ENCODE data around the gene AXIN1. TPM values are rescaled to one million over a fixed set of nuclear protein-coding genes. Genes with fewer than 3 reads are reported as not detected.

AXIN1 gene
- total RNA-seq, 1 donor from 2014 or later = 27.0 TPM

GRCh38 chr16:306911-307370, 45.6 kb downstream of the AXIN1 start:
- no peak overlapping the region for H3K4me3 ChIP-seq (ENCODE audit: insufficient read depth, low read depth, low read length)
- Mint-ChIP-seq H3K4me1 (ENCODE audit: low read depth, unreplicated experiment) (no peaks in the 10 kb centered on the region), H3K4me3 (ENCODE audit: unreplicated experiment) (no peak overlapping the region), H3K27ac (ENCODE audit: unreplicated experiment) (no peak overlapping the region), H3K9me3 (ENCODE audit: unreplicated experiment) (no peaks in the 10 kb centered on the region), H3K36me3 (ENCODE audit: low read depth, unreplicated experiment) (peaks cover 13% of the 10 kb centered on the region), H3K27me3 (ENCODE audit: low read depth, unreplicated experiment) (no peaks in the 10 kb centered on the region)
- TF ChIP-seq CTCF (IDR thresholded peaks at IDR 0.05; ENCODE audit: insufficient read depth, low read depth, low read length) = no peak
- TF ChIP-seq EZH2 (IDR thresholded peaks at IDR 0.05; ENCODE audit: insufficient read depth, low read length) = no peak
- no peaks in the 10 kb centered on the region for H3K27me3 ChIP-seq (ENCODE audit: insufficient read depth, low read length)
- no peak overlapping the region for H3K4me2 ChIP-seq (ENCODE audit: low read length)
- H3K9me3 ChIP-seq (ENCODE audit: insufficient read depth, low read depth, low read length) = no peaks in the 10 kb centered on the region
- FAIRE-seq (no peak), DNase-seq (ENCODE audit: low read depth) (no peak)
- no peaks in the 10 kb centered on the region for H3K4me1 ChIP-seq (ENCODE audit: insufficient read depth, low read length)
- no peak overlapping the region for H3K9ac ChIP-seq (ENCODE audit: low read length)
- no peaks in the 10 kb centered on the region for H3K79me2 ChIP-seq (ENCODE audit: insufficient read depth, low read length)
- peaks cover 3% of the 10 kb centered on the region for H3K36me3 ChIP-seq (ENCODE audit: insufficient read depth, low read length)
- peaks cover 11% of the 10 kb centered on the region for H4K20me1 ChIP-seq (ENCODE audit: insufficient read depth, low read length)
- no peak overlapping the region for H2AFZ ChIP-seq (ENCODE audit: low read depth, low read length)
- H3K27ac ChIP-seq (ENCODE audit: low read depth, low read length) = no peak overlapping the region

GRCh38 chr16:305916-306626, 46.5 kb downstream of the AXIN1 start:
- H3K4me3 Mint-ChIP-seq (ENCODE audit: unreplicated experiment) = no peak overlapping the region
- Histone ChIP-seq H2AFZ (ENCODE audit: low read depth, low read length) (no peak overlapping the region), H3K27me3 (ENCODE audit: insufficient read depth, low read length) (no peaks in the 10 kb centered on the region), H4K20me1 (ENCODE audit: insufficient read depth, low read length) (peaks cover 10% of the 10 kb centered on the region), H3K4me2 (ENCODE audit: low read length) (no peak overlapping the region), H3K36me3 (ENCODE audit: insufficient read depth, low read length) (peaks cover 3% of the 10 kb centered on the region), H3K27ac (ENCODE audit: low read depth, low read length) (no peak overlapping the region), H3K4me1 (ENCODE audit: insufficient read depth, low read length) (no peaks in the 10 kb centered on the region), H3K9me3 (ENCODE audit: insufficient read depth, low read depth, low read length) (no peaks in the 10 kb centered on the region), H3K4me3 (ENCODE audit: insufficient read depth, low read depth, low read length) (no peak overlapping the region), H3K79me2 (ENCODE audit: insufficient read depth, low read length) (no peaks in the 10 kb centered on the region), H3K9ac (ENCODE audit: low read length) (no peak overlapping the region)
- no peaks in the 10 kb centered on the region for H3K27me3 Mint-ChIP-seq (ENCODE audit: low read depth, unreplicated experiment)
- H3K36me3 Mint-ChIP-seq (ENCODE audit: low read depth, unreplicated experiment) = peaks cover 13% of the 10 kb centered on the region
- no peak for DNase-seq (ENCODE audit: low read depth)
- H3K9me3 Mint-ChIP-seq (ENCODE audit: unreplicated experiment) = no peaks in the 10 kb centered on the region
- no peaks in the 10 kb centered on the region for H3K4me1 Mint-ChIP-seq (ENCODE audit: low read depth, unreplicated experiment)
- H3K27ac Mint-ChIP-seq (ENCODE audit: unreplicated experiment) = no peak overlapping the region
- no peak for FAIRE-seq
- TF ChIP-seq CTCF (IDR thresholded peaks at IDR 0.05; ENCODE audit: insufficient read depth, low read depth, low read length) (no peak), EZH2 (IDR thresholded peaks at IDR 0.05; ENCODE audit: insufficient read depth, low read length) (no peak)
